GM21737 (cell line): ENCODE results near the gene CPLX4.

Experiments
- ATAC-seq: cut with Tn5 transposase; IDR thresholded peaks from one replicate; pipeline ENCODE4 v1.9.1; 2021; ENCODE audit warnings: mild to moderate bottlenecking, moderate library complexity; ENCODE audit not compliant: unreplicated experiment

The CPLX4 gene, protein sequence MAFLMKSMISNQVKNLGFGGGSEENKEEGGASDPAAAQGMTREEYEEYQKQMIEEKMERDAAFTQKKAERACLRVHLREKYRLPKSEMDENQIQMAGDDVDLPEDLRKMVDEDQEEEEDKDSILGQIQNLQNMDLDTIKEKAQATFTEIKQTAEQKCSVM

DNA sequence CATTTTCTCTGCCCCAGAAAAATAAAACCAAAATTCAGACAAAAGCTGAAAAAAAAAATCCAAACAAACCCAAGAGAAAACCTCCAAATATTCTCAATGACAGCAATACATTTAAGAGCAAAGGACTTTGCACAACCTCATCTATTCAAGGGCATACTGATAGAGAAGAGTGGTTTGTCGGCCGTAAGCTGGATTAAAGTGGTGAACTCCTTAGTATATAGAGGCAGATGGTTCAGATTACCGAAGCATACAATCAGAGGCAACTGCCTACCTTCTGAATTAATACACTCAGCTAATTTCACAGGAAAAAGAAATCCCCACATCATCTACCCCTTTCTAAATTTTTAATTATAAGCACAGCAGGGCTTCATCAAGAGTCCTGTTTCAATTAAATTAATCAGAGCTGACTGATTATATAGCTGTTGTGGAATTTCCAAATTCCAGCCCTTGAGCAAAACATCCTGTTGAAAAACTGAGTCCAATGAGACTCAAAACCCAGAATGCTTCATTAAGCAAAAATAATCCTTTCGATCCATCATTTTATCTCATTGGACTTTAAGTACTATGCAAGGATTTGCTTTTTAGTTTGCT lies at the start of gene CPLX4:
Gene CPLX4 (minus strand): TSS at position 190 of the 591 bp plus-strand sequence. CDS start 187 bp downstream, at position 3.
- no peak for ATAC-seq

GRCh38 chr18:59360381-59360780 lies 41.9 kb upstream of the CPLX4 start:
- no peak for ATAC-seq

- peak; percentile 2 for ATAC-seq
These were observed 41.1 kb upstream of the CPLX4 start for GRCh38 chr18:59359576-59359952.

- peak; percentile 98 for ATAC-seq
These were observed 40.5 kb upstream of the CPLX4 start, which contains the start of gene LMAN1 for GRCh38 chr18:59358712-59359575. LMAN1 (minus strand) TSS chr18:59359265; CDS start chr18:59359244, 21 bp downstream.

DNA sequence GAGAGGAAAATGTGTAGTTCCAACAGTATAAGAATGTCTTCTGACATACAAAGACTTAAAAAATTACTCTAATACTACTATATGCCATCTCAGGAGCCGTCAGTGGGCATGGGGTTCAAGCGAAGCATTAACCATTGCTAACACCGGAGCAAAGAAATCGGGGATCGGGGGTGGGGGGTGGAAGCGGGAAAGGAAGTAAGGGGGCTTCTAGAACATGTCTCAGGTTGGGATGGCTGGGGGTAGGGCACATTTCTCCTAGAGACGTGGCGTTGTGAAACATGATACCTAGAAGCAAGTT lies 39.9 kb upstream of the CPLX4 start:
- ATAC-seq: no peak

- ATAC-seq: no peak
These were observed 39.5 kb upstream of the CPLX4 start for GRCh38 chr18:59357928-59358327.

DNA sequence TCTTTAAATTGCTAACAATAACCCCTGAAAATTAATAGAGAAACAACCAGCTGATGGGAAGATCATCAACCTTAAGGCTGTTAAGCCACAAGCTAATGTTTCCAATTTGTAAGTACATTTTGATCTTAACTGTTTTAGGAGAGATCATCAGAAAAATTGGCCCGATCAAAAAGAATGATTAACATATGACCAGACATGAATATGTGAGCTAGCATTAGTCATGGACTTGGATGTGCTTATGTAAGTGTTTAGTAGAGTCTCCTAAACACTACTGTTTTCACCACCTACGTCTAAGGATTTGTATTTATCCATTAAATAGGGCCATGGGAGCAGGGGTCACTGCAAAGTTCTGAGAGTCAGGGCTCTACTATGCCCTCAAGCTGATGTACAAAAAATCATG lies 36.3 kb upstream of the CPLX4 start:
- no peak for ATAC-seq

GRCh38 chr18:59353079-59353680 lies 34.7 kb upstream of the CPLX4 start:
- ATAC-seq: no peak

DNA sequence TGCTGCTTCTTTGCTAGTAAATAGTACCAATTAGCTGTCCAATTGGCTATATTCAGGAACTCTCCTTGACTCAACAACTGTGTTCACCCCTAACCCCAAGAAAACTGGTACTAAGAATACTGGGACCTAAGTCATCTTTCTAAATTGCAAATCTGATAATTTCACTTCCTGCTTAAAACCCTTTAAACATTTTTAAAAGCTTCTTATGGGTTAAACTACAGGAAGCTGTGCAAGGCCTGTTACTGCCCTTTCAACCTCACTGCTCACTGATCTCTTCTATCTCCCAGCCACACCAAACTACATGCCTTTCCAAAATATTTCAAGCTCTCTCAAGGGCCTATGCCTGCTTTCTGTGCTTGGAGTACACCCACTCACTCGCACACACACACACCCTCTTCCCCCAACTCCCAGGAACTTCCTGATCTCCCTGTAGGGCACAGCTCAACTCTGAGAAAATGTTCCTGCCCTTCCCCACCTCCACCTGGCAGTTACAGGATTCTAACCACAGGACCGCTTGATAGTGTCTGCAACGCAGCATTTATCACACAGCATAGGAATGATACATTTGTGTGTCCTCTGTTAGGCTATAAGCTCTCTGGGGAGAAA lies 33.9 kb upstream of the CPLX4 start:
- no peak for ATAC-seq

GRCh38 chr18:59345556-59345955 lies 27.1 kb upstream of the CPLX4 start:
- no peak for ATAC-seq

- ATAC-seq: no peak
These were observed 26.5 kb upstream of the CPLX4 start for GRCh38 chr18:59344996-59345395.

GRCh38 chr18:59343926-59344325 lies 25.5 kb upstream of the CPLX4 start:
- no peak for ATAC-seq

GRCh38 chr18:59340817-59341216 lies 22.4 kb upstream of the CPLX4 start:
- ATAC-seq: no peak

DNA sequence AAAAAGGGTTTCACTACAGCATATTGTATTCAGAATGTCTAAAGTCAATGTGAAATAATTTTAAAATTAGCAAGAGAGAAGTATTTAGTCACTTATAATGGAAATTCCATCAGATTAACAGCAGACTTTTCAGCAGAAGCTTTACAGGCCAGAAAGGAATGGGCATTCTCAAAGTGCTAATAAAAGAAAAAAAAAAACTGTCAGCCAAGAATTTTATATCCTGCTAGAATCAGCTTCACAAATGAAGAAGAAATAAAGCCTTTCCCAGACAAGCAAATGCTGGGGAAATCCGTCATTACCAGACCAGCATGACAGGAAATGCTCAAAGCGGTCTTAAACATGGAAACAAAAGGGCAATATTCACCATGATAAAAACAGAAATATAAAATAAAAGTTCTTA lies 21.9 kb upstream of the CPLX4 start:
- ATAC-seq: no peak

GRCh38 chr18:59332986-59333385 lies 14.5 kb upstream of the CPLX4 start:
- no peak for ATAC-seq

- no peak for ATAC-seq
These were observed 10.2 kb upstream of the CPLX4 start for GRCh38 chr18:59328683-59329082.

DNA sequence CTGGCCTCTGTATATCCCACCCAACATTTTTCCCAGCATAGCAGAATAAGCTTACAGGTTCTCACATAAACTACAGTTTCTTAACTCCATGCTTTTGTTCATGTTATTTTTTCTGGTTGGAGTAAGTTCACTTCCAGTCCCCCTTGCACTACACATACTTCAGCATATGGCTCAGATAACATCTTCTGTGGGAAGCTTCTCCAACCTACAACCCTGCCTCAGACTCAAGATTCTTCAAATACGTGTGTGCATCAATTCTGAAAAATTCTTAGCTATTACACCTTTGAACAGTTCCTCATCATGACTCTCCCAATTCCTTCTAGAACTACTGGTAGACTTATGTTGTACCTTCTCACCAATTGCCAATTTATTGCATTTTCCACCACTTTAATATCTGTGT lies 7.5 kb upstream of the CPLX4 start:
- no peak for ATAC-seq

DNA sequence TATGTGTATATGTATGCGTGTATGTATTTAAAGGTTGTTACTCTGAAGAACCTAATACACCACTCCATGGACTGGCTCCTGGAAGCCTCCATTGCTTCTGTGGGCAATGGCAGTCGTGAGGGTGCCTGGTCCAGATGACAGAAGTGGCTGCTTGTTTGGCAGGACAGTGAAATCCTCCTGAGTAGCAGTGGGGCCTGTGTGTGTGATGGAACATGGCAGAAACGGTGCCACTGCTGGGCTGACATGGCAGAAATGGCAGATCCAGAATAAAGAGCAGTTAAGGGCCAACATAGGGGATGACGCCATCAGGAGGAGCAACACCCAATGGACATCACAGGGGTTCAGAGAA lies 6.1 kb upstream of the CPLX4 start:
- no peak for ATAC-seq

DNA sequence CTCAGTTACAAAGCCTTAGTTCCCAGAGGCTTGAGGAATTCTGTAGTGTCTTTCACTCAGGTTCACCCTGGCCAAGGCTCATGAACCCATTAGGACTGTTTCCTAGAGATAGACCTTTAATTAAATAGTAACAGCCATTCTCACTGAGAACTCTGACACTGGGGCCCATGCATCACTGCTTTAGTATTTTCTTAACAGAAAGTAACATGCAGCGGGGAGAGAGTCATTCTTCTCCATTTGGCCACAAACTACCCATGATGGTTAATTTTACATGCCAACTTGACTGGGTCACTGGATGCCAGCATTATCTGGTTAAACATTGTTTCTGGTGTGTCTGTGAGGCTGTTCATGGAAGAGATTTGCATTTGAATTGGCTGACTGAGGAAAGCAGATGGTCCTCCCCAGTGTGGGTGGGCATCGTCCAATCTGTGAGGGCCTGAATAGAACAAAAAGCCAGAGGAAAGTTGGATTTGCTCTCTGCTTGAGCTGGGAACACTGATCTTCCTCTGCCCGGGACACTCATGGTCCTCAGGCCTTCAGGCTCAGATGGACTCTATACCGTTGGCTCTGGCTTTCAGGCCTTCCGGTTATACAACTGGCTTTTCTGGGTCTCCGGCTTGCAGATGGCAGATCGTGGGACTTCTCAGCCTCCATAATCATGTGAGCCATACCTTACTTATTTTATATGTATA lies 5.6 kb upstream of the CPLX4 start:
- ATAC-seq: no peak

GRCh38 chr18:59311631-59312030 lies 6.8 kb downstream of the CPLX4 start:
- ATAC-seq: no peak

DNA sequence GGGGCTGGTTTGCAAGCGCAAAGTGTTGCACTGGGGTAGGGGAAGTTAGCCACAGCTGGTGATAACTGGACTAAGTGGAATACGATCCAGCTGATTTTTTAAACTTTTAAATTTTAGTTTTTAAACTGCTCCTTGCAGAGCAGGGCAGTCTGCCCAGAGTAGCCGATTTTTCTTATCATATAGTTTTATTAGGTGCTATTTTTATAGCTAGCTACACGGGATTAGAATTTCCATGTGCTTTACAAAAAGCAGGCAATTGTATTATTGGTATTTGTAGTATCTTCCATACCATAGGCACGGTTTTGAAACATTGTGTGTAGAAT lies 9.6 kb downstream of the CPLX4 start:
- no peak for ATAC-seq
